HG03097 (cell line): ENCODE measurements around the gene GIPC3.
"Not testable (repeated sequence)": the region's sequence is repeated elsewhere in the genome, so short reads cannot be mapped to it uniquely, and the experiment has no call there.

ENCODE experiments used
- ATAC-seq: cut with Tn5 transposase; IDR thresholded peaks from one replicate; pipeline ENCODE4 v1.9.1; 2021; ENCODE audit not compliant: unreplicated experiment, low FRiP score

The GIPC3 gene

DNA sequence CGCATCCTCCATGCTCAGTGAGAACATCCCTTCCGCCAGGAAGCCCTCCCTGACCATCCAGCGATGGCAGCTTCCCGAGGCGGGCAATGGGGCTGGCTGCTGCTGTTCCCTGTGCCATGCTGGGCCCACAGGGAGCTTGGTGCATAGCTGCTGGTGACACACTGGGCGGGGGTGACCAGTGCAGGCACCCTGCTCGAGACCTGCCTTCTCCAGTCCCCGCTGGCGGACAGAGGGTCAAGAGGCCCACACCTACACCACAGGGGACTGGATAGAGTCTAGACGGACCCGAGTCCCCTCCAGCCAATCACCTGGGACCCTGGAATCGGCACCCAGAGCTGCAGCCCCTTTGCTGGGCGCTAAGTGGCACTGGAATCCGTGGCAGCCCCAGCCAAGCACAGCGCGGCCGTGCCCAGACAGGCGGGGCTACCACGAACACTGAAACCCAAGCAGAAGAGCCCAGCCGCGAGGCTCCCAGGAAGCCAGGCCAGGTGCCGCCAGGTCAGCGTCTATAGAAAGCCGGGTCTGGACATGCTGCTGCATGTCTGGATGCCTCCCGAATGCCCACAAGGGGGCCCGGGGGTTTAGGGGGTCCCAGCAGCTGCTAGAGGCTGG, 30.4 kb downstream of the GIPC3 start:
- no peak for ATAC-seq

DNA sequence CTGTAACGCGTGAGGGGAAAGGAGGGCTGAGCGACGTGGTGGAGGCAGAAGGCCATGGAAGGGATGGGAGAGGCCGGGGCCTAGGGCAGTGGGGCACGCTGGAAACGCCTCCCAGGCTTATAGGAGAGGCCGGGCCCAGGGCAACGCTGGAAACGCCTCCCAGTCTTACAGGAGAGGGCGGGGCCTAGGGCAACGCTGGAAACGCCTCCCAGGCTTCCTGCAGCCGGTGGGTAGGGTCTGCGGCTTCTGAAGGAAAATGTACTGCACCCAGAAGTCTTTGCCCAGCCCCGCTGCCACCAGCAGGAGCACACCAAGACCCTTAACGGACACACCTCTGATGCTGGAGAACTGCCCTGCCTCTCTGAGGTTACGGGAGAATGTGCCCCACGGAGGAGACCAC, 32.2 kb downstream of the GIPC3 start:
- no peak for ATAC-seq

DNA sequence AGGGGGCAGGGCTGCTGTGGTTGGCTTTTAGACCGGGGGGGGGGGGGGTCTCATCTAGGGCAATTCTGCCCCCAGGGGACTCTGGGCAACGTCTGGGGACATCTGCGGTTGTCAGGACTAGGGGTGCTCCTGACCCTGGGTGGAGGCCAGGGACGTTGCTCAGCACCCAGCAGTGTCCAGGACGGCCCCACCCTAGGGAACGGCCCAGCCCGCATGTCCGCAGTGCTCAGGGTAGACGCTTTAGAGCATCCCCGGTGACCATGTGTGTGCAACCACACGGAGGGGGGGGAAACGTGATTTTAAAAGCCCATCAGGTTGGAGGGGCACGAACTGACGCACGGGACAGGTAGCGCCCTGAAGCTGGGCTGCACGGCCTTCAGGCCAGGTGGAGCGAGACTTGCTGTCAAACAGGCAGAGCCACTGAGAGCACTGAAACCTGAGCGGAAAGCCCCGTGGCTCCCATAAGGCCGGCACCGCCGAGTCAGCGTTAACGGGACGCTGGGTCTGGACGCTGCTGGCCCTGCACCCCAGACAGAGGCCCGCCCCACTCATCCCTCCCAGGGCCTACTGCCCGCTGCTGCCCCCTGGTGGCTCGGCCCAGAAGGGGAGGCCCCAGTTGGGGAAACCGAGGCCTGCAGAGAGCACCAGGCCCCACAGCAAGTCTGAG, 33.0 kb downstream of the GIPC3 start:
- ATAC-seq, result no peak

DNA sequence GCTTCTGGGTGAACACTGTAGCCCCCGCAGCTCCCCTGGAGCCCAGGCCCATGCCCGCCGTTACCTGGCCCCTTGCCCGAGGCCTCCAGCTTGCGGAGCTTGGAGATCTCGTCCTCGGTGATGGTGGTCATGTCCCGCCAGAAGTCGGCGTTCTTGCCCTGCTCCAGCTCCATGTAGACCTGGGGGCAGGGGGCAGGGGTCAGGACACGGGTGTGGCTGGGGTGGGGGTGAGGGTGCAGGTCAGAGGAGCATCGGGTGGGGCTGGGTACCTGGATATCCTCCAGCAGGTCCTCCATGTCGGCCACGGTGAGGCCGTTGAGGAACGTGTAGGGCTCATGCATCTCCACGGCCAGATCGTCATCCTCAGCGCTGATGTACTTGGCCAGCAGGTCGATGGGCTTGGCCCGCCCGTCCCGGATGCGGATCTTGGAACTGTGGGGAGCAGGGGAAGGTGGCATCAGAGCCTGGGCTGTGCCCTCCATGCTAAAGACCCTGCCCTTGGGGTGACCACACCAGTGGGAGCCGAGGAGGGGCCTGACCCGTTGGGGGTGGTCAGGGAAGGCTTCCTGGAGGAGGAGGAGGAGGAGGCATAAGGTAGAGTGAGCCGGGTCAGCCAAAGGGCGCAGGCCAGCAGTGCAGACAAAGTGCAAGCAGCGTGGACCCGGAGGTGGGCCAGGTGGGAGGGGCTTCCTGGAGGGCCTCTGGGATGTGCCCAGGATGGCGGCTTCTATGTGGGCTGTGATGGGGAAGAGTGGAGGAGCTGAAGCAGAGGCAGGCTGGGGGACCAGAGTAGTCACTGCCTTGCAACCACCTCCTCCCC, 33.7 kb downstream of the GIPC3 start:
- no peak for ATAC-seq

DNA sequence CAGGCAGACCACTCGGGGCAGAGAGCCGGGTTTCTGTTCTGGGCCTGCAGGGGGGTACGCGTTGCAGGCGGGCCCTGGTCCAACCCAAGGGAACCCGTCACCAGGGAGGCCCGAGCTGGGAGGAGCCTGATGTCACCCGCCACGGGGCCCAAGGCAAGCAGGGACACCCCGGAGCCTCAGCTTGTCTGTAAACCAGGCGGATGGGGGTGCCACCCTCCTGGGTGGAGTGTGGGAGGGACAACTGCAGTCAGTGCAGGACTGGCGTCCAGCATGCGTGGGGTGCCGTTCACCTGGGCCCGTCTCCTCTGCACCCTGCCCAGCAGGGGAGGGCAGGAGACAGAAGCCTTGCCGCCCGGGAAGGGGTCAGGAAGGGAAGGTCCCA, 34.3 kb downstream of the GIPC3 start:
- ATAC-seq, result no peak

DNA sequence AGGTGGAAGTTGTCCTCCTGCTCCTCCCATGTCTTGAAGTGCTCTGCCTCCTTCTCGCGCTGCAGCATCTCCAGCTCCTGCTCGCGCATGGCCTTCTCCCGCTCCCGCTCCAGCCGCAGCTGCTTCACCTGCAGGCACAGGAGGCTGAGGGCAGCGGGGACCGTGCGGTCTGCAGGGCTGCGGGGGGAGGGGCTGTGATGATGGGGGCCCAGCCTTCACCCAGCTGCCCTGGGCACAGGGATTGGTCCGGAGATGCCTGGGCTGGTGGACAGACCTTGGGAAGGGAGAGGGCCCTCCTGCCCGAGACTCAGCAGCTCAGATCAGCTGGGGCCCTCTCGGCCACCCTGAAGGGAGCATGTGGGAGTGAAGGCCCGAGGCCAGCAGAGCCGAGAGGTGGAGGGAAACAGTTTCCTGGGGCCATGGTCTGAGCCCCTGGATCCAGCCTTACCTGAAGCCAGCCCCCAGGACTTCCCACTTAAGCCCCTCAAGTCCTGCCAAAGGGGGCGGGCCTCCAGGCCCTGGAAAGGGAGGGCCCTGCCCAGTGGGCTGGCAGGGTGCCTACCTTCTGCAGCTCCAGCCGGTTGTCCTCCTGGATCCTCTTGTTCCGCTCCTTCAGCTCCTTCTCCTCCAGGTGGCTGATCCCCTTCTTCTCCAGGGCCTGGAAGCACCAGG, 35.0 kb downstream of the GIPC3 start:
- no peak for ATAC-seq

DNA sequence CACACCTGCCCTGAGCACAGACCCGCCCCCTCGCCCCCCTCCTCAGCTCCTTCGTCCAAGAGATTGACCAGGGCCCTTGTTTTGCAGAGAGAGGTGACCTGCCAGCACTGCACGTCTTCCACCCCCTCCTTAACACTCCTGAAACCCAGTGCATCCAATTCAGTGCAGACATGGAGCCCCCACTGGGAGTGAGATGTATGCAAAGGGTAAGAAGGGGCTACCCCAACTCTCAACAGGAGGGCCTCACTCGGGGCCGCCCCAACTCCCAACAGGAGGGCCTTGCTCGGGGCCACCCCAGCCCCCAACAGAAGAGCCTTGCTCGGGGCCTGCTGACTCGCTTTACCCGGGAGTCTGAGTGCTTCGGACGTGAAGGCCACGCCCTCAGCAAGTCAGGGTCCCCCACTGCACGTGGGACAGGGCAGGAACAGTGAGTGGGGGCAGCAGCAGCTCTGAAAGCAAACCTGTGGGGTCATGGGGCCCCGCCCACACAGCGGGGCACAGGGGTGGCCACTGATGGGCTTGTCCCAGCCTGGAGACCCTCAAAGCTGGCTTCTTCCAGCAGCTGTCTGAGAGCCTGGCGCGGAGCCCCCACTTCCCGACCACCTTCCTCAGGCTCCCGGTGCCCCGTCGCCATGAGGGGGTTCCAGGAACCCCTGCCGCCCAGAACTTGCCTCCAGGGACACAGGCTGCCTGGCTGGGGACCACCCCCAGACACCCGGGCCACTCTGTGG, 35.7 kb downstream of the GIPC3 start:
- no peak for ATAC-seq

DNA sequence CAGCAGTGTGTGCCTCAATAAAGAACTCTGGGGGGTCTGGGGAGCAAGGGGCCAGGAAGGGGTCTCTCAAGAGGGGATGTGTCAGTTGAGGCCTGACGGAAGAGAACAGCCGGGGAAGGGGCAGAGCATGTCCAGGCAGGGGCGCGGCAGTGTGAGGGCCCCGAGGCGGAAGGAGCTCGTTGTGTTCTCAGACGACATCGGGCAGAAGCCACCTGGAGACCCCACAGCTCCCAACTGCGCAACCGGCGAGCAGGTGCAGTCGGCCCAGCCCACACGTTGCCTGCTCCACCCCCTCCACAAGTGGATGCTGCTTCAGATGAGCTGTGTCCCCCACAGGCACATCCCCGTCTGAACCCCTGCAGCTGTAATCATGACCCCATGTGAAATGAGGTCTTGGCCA, 36.4 kb downstream of the GIPC3 start:
- ATAC-seq, result no peak

DNA sequence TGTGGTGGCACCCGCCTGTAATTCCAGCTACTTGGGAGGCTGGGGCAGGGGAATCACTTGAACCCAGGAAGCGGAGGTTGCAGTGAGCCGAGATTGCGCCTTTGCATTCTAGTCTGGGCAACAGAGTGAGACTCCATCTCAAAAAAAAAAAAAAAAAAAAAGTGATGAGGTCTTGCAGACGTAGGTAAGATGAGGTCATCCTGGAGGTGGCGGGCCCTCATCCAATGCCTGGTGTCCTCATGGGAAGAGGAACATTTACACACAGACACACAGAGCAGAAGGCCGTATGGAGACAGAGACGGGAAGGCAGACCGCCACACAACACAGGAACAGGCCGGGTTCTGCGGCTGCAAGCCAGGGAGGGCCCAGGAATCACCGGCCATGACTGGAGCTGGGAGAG, 36.9 kb downstream of the GIPC3 start:
- no peak for ATAC-seq

DNA sequence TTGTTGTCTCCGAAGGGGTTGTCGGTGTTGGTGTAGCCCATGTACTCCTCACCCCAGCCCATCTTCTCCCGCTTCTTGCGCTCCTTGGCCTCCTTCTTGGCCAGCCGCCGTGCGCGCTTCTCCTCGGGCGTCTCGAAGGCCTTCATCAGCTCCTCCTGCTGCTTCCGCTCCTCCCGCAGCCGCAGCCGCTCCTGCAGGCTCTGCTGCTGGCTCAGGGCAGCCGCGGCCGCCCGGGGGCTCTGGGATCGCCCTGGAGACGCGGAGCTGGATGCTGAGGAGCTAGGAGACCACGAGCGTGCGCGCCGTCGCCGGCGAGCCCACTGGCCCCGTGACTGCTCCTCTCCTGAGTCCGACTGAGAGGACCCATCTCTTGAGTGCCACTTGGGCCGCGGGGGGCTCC, 38.4 kb downstream of the GIPC3 start:
- ATAC-seq, result no peak

DNA sequence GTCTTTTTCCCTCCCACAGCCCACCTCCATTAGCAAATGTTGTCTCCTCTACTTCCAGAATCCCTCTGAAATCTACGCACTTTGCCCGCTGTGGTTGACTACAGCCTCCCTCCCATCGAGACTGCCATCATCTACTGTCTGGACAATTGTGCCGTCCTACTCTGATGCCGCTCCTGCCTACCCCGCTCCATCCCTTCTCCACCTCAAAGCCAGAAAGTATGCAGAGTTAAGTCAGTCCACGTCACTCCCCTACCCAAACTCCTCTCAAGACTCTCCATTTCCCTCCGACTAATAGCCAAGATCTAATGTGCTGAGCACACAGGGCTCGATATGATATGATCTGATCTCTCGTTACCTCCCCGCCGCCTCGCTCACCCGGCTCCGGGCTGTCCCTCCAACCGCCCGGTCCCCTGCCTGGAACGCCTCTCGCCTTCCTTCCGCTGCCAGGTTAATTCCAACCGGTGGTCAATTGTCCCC, 40.8 kb downstream of the GIPC3 start:
- peak; percentile 8 for ATAC-seq

DNA sequence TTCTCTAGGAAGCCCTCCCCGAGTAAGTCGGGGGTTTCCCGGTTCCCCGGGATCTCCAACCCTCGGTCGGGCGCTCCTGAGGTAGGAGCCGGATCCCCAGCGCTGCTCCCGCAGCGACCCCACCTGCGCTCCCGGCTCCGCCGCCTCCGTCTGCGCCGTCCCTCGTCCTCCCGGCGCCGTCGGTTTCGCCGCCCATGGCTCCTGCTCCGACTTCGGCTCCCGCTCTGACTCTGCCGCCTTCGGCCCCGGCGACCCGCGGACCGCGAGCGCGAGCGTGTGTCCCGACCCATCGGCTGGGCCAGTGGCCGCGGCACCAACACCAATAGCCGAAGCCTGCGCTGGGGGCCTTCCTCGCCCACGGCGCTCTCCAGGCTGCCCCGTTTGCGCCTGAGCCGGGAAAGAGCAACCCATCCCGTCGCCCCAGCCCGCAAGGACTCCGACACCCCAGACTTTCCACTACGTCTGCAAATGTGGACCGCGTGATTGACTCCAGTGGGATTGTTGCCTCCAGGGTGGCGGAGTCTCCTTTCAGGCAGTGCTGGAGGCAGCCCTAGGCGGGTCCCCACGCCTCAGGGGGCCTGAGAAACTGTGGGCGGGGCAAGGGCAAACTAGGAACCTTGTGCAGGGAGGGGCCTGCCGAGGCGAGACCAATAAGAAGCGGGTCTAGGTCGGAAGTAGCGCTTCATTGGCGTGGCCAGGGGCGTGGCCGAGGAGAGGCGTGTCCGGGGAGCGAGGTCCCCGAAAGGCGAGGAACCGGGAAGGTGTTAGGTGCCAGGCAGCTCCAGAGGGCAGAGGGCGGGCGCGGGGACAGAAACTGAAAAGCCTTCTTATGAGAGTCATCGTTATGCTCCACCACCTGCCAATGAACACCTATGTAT, 41.4 kb downstream of the GIPC3 start, which contains the start of gene CACTIN:
Gene CACTIN (minus strand): TSS at position 318 of the 878 bp plus-strand sequence. CDS start 28 bp downstream, at position 290.
- peak; percentile 65 for ATAC-seq

DNA sequence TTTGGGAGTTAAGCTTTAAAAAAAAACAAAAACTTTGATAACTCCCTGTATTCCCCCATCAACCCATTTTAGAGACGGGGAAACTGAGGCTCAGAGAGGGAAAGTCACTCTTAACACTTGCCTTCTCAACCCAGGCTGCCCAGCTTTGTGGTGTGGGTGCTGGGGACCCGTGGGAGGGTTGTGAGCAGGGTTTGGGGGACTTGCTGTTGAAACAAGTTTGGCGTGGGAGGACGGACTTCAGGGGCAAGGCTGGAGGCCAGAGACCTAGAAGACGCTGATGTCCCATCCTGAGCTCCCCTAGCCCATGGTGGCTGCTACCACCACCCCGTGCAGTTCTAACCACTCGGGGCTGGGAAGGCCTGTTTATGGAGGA, 42.1 kb downstream of the GIPC3 start:
- no peak for ATAC-seq

DNA sequence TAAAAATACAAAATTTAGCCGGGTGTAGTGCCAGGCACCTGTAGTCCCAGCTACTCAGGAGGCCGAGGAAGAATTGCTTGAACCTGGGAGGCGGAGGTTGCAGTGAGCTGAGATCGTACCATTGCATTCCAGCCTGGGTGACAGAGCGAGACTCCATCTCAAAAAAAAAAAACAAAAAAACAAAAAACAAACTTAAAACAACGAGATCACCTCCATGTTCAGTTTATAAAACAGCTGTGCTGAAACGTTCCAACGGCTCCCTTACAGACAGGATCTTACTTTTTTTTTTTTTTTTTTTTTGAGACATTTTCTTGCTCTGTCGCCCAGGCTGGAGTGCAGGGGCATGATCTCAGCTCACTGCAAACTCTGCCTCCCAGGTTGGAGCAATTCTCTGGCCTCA, 43.5 kb downstream of the GIPC3 start:
- not testable (repeated sequence) for ATAC-seq

DNA sequence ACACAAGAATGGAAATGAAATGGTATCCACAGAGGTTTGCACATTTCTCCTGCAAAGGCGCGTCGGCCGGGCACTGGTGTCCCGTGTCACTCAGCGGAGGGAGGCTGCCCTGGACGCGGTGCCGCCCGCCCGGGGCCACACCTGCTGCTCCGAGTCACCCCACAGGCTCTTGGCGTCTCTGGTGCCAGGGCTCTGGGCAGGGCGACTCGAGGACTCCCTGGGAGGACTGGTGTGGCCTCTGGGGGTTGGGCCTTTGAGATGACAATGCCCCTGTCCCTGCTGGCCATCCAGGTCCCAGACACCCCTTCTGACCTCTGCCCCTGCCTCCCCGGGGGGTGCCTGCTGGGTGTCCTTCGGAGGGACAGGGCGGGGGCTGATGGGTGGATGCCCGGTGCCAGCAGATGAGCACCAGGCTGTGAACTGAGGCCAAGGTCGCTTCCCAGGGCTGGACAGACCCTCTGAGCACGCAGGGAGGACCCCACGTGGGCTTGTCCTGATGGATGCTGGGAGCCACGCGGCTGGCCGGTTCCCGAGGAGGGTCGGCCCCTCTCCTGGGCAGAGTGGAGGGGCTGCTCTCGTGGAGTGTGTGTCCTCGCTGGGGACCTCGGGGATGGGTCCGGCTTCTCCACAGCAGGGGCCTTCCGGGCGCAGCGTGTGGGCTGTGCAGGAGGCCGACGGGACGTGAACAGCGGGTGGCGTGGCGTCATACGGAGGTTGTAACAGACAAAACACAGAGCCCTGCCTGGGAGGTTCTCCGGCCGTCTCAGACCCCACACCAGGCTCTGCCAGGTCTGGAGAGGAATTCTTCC, 46.0 kb downstream of the GIPC3 start:
- ATAC-seq, result no peak

DNA sequence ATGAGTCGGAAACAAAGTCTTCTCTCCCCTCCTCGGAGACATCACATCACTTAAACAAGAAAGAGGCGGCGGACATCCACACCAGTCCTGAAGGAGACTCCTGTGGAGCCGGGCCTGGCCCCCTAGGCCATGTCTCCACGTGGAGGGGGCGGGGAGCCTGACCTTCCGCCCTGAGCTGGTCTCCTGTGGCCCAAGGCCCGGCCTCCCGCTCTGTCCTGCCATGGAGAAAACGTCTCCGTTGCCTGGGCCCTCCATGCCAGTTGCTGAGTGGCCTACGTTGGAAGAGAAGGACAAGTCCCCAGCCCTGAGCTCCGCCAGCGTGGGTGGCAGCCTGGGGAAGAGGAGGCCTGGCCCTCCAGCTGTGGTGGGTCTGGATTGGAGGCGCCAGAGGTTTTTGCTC, 46.8 kb downstream of the GIPC3 start:
- no peak for ATAC-seq

DNA sequence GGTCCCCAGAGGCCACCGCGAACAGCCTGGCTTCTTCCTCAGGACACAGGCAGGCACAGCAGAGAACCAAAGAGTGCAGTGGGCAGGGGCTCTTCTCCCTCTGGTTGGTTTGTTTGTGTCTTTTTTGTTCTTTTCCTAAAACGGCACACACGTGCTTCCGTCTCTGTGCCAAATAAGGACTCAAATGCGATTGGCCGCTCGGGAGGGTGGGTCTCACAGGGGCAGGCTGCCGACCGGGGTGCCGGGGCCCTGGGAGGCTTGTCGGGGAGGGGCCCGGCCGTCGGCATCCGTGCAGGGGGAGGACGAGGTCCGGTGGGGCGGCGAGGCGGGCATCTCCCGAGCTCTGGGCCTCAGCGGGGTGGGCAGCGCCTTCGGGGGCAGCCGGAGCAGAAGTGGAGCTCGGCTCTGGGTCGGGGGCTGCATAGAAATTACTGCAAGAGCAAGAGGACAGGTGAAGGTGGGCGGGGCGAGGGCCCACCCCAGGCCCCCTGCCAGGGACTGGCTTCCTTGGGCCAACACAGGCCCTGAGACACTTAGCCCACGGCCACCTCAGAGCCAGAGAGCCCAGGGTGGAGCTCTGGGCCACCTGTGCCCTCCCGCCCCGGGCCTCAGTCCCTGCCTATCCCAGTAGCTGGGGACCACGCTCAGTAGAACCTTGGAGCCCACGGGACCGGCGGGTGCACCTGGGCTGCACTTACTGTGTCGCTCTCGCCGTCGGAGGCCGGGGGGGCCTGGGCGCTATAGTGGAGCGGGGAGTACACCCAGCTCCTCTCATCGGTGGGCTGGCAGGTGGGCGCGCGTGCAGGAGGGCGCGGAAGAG, 47.7 kb downstream of the GIPC3 start:
- no peak for ATAC-seq

DNA sequence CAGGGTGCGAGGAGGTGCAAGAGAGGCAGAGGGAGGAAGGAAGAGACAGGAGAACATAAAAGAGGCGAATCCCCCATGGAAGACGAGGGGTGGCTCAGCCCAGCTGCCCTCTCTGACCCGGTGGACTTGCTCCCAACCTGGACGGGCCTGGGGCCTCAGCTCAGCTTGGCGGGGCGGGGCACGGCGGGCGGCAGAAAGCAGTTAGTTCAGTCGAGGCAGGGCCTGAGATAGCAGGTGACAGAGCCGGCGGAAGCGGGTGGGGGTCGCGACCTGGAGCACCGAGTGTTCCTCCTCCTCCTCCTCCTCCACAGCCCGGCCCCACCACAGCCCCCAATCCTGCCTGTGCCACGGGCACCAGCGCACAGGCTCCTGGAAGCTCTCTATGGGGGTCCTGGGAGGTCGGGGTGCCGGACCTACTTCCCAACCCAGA, 48.3 kb downstream of the GIPC3 start:
- no peak for ATAC-seq
